ENCODE data around the gene JARID2. TPM values are rescaled to one million over a fixed set of nuclear protein-coding genes. Genes with fewer than 3 reads are reported as not detected.

JARID2 gene
- total and polyA plus RNA-seq, 10 of the 15 experiments (the other 5 are each of a cell fraction or from before 2014, with no cell fraction given) = 4.2 to 21.6 (median 11.7) TPM

DNA sequence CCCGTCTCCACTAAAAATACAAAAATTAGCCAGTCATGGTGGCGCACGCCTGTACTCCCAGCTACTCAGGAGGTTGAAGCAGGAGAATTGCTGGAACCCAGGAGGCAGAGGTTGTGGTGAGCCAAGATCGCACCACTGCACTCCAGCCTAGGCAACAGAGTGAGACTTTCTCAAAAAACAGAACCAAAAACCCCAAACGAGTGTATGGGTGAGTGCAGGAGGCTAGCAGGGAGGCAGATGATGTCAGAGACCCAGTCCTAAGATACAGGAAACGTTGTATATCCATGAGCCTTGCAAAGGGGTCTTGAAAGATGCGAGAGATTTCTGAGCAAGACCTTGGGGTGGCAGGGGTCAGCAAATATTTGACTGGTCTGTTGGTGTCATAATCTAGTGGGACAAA, 136.2 kb downstream of the JARID2 start:
- H3K4me3 ChIP-seq = no peak overlapping the region
- BruUV-seq (replicated peaks) = no TSS peak
- ChIA-PET RAD21 (ENCODE audit: unreplicated experiment) (interaction anchor here (1.2 kb wide), 1 partner anchor 9 kb away, joined by 5 read pairs; no protein-coding TSS in a partner anchor), SMC1A (ENCODE audit: uncharacterized antibody, unreplicated experiment) (interaction anchor here (1.3 to 3.6 kb wide), 2 partner anchors 7 to 51 kb away, joined by 4 to 24 read pairs; no protein-coding TSS in a partner anchor), POLR2A (interaction anchor here (1.0 kb wide), 1 partner anchor 25 kb away, joined by 3 read pairs; no protein-coding TSS in a partner anchor), CTCF (interaction anchor here (0.9 kb wide), 1 partner anchor 203 kb away, joined by 3 read pairs; no protein-coding TSS in a partner anchor)
- 66% methylated on average over 7 of the region's 7 CpGs for WGBS (ENCODE audit: insufficient coverage, insufficient replicate concordance, low lambda C conversion rate, missing lambda C conversion rate)
- intact Hi-C loops (cut with micrococcal nuclease; ENCODE audit: unreplicated experiment) = no loop called here
- no peak overlapping the region for H3K9ac ChIP-seq (ENCODE audit: control insufficient read depth, insufficient read depth, low read length)
- no peaks in the 10 kb centered on the region for H3K27me3 ChIP-seq (replicated peaks in 1 of 2; ENCODE audit: control insufficient read depth in 2 of 2, insufficient read depth in 2 of 2, low read length in 1 of 2)
- H4K20me1 ChIP-seq (ENCODE audit: control insufficient read depth, insufficient read depth) = no peaks in the 10 kb centered on the region; the same call in 1 of the 2 replicates
- no peaks in the 10 kb centered on the region for H3K9me3 ChIP-seq (replicated peaks; ENCODE audit: control insufficient read depth, insufficient read depth, low read length)
- no peak overlapping the region for H3K4me2 ChIP-seq (ENCODE audit: control insufficient read depth, insufficient read depth)
- TF ChIP-seq HDAC2 (IDR thresholded peaks at IDR 0.05) = no peak
- no peak for TF ChIP-seq MTA2 (IDR thresholded peaks at IDR 0.05; ENCODE audit: low read depth)
- no peak for TF ChIP-seq PAX5 (IDR thresholded peaks at IDR 0.05; ENCODE audit: borderline replicate concordance, low read depth, low read length)
- TF ChIP-seq KDM1A (IDR thresholded peaks at IDR 0.05; ENCODE audit: borderline replicate concordance) = no peak
- no peak for TF ChIP-seq ATF7 (IDR thresholded peaks at IDR 0.05; ENCODE audit: low read depth)
- TF ChIP-seq, protein P1, sequence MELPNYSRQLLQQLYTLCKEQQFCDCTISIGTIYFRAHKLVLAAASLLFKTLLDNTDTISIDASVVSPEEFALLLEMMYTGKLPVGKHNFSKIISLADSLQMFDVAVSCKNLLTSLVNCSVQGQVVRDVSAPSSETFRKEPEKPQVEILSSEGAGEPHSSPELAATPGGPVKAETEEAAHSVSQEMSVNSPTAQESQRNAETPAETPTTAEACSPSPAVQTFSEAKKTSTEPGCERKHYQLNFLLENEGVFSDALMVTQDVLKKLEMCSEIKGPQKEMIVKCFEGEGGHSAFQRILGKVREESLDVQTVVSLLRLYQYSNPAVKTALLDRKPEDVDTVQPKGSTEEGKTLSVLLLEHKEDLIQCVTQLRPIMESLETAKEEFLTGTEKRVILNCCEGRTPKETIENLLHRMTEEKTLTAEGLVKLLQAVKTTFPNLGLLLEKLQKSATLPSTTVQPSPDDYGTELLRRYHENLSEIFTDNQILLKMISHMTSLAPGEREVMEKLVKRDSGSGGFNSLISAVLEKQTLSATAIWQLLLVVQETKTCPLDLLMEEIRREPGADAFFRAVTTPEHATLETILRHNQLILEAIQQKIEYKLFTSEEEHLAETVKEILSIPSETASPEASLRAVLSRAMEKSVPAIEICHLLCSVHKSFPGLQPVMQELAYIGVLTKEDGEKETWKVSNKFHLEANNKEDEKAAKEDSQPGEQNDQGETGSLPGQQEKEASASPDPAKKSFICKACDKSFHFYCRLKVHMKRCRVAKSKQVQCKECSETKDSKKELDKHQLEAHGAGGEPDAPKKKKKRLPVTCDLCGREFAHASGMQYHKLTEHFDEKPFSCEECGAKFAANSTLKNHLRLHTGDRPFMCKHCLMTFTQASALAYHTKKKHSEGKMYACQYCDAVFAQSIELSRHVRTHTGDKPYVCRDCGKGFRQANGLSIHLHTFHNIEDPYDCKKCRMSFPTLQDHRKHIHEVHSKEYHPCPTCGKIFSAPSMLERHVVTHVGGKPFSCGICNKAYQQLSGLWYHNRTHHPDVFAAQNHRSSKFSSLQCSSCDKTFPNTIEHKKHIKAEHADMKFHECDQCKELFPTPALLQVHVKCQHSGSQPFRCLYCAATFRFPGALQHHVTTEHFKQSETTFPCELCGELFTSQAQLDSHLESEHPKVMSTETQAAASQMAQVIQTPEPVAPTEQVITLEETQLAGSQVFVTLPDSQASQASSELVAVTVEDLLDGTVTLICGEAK (IDR thresholded peaks at IDR 0.05; ENCODE audit: borderline replicate concordance) = no peak
- TF ChIP-seq, protein P2, sequence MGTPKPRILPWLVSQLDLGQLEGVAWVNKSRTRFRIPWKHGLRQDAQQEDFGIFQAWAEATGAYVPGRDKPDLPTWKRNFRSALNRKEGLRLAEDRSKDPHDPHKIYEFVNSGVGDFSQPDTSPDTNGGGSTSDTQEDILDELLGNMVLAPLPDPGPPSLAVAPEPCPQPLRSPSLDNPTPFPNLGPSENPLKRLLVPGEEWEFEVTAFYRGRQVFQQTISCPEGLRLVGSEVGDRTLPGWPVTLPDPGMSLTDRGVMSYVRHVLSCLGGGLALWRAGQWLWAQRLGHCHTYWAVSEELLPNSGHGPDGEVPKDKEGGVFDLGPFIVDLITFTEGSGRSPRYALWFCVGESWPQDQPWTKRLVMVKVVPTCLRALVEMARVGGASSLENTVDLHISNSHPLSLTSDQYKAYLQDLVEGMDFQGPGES (IDR thresholded peaks at IDR 0.05) = no peak
- TF ChIP-seq, protein P3, sequence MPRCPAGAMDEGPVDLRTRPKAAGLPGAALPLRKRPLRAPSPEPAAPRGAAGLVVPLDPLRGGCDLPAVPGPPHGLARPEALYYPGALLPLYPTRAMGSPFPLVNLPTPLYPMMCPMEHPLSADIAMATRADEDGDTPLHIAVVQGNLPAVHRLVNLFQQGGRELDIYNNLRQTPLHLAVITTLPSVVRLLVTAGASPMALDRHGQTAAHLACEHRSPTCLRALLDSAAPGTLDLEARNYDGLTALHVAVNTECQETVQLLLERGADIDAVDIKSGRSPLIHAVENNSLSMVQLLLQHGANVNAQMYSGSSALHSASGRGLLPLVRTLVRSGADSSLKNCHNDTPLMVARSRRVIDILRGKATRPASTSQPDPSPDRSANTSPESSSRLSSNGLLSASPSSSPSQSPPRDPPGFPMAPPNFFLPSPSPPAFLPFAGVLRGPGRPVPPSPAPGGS (IDR thresholded peaks at IDR 0.05; ENCODE audit: borderline replicate concordance, insufficient read depth, low read depth, low read length, poor library complexity, severe bottlenecking) = no peak
- TF ChIP-seq MTA3 (IDR thresholded peaks at IDR 0.05; ENCODE audit: borderline replicate concordance, low read length) = no peak
- H2AFZ ChIP-seq (ENCODE audit: control insufficient read depth, low read depth, low read length) = no peak overlapping the region
- no peak for DNase-seq (ENCODE audit: low read depth, low spot score)
- in situ Hi-C loops (cut with MboI) = loop anchor here (10.0 kb wide), 1 partner anchor 1167 kb away; no protein-coding TSS in a partner anchor
- peaks cover 78% of the 10 kb centered on the region for H3K79me2 ChIP-seq (ENCODE audit: control insufficient read depth, insufficient read depth, low read length)
- peaks cover 0 to 3% of the 10 kb centered on the region in 2 experiments; a peak in 1 of 4 replicates for H3K36me3 ChIP-seq (ENCODE audit: control insufficient read depth in 2 of 2, insufficient read depth in 2 of 2, low read length in 1 of 2)
- 0 out of 2 replicates have a peak overlapping the region, but pooled peaks have one; percentile 10 for H3K27ac ChIP-seq (ENCODE audit: control insufficient read depth, insufficient read depth)
- ATAC-seq = 0 out of 3 replicates have a peak, but pooled peaks have one; percentile 6
- H3K4me1 ChIP-seq (ENCODE audit: control insufficient read depth, insufficient read depth, low read length) = peaks cover 38% of the 10 kb centered on the region
- no peak for FAIRE-seq
